Osteocyte (in vitro differentiated cells): ENCODE measurements around the gene B3GALT5. TPM values are rescaled to one million over a fixed set of nuclear protein-coding genes. Genes with fewer than 3 reads are reported as not detected.

Source experiments
- DNase-seq: peaks from one replicate; pipeline ENCODE4 v3.0.0; 2021; ENCODE audit warnings: mixed read lengths; ENCODE audit not compliant: unreplicated experiment; ENCODE audit errors: extremely low spot score
- H3K27ac Mint-ChIP-seq: one replicate; pipeline ENCODE4 v1.8.0; 2021; ENCODE audit warnings: mild to moderate bottlenecking, mixed read lengths; ENCODE audit not compliant: unreplicated experiment
- H3K27me3 Mint-ChIP-seq: one replicate; pipeline ENCODE4 v1.8.0; 2021; ENCODE audit warnings: mixed read lengths; ENCODE audit not compliant: unreplicated experiment
- H3K36me3 Mint-ChIP-seq: one replicate; pipeline ENCODE4 v1.8.0; 2021; ENCODE audit warnings: mixed read lengths; ENCODE audit not compliant: unreplicated experiment
- H3K4me1 Mint-ChIP-seq: one replicate; pipeline ENCODE4 v1.8.0; 2021; ENCODE audit warnings: mixed read lengths; ENCODE audit not compliant: unreplicated experiment
- H3K4me3 Mint-ChIP-seq: one replicate; pipeline ENCODE4 v1.8.0; 2021; ENCODE audit warnings: mild to moderate bottlenecking, moderate library complexity, mixed read lengths; ENCODE audit not compliant: unreplicated experiment
- H3K9me3 Mint-ChIP-seq: one replicate; pipeline ENCODE4 v1.8.0; 2021; ENCODE audit warnings: mixed read lengths; ENCODE audit not compliant: unreplicated experiment
- CTCF ChIP-seq: fragments of 200-600 bp; sonication (generic); IDR thresholded peaks from 2 replicates; pipeline ENCODE4 v1.5.0; 2021; ENCODE audit warnings: antibody characterized with exemption, mild to moderate bottlenecking, moderate library complexity
- total RNA-seq: library from RNA; stranded (reverse); gene quantifications from 2 replicates; pipeline ENCODE4 v1.2.1, GENCODE V29; 2021

The B3GALT5 gene
- total RNA-seq, 1 donor from 2014 or later, result not detected

- no peak overlapping the region for H3K27ac Mint-ChIP-seq
- no peak for TF ChIP-seq CTCF
- H3K27me3 Mint-ChIP-seq, result no peaks in the 10 kb centered on the region
- no peaks in the 10 kb centered on the region for H3K36me3 Mint-ChIP-seq
- peak; percentile 82 for DNase-seq
- H3K4me3 Mint-ChIP-seq, result no peak overlapping the region
- H3K4me1 Mint-ChIP-seq, result no peaks in the 10 kb centered on the region
- H3K9me3 Mint-ChIP-seq, result no peaks in the 10 kb centered on the region
Observed at GRCh38 chr21:39668369-39668768, 55.6 kb downstream of the B3GALT5 start.

GRCh38 chr21:39669485-39669884 is 56.7 kb downstream of the B3GALT5 start:
- Mint-ChIP-seq H3K27ac (no peak overlapping the region), H3K4me3 (no peak overlapping the region), H3K27me3 (no peaks in the 10 kb centered on the region), H3K36me3 (no peaks in the 10 kb centered on the region), H3K4me1 (no peaks in the 10 kb centered on the region), H3K9me3 (no peaks in the 10 kb centered on the region)
- peak; percentile 54 for DNase-seq
- TF ChIP-seq CTCF, result no peak

GRCh38 chr21:39669976-39670661 is 57.4 kb downstream of the B3GALT5 start:
- H3K4me1 Mint-ChIP-seq, result no peaks in the 10 kb centered on the region
- no peak for TF ChIP-seq CTCF
- H3K4me3 Mint-ChIP-seq, result no peak overlapping the region
- H3K36me3 Mint-ChIP-seq, result no peaks in the 10 kb centered on the region
- H3K9me3 Mint-ChIP-seq, result no peaks in the 10 kb centered on the region
- no peak overlapping the region for H3K27ac Mint-ChIP-seq
- peak; percentile 75 for DNase-seq
- no peaks in the 10 kb centered on the region for H3K27me3 Mint-ChIP-seq

- Mint-ChIP-seq H3K9me3 (peaks cover 3% of the 10 kb centered on the region), H3K4me1 (no peaks in the 10 kb centered on the region), H3K4me3 (no peak overlapping the region), H3K27ac (no peak overlapping the region), H3K27me3 (no peaks in the 10 kb centered on the region), H3K36me3 (no peaks in the 10 kb centered on the region)
- TF ChIP-seq CTCF, result no peak
- DNase-seq, result no peak
Observed at GRCh38 chr21:39670701-39671100, 58.0 kb downstream of the B3GALT5 start.

GRCh38 chr21:39671986-39672385 is 59.2 kb downstream of the B3GALT5 start:
- Mint-ChIP-seq H3K27me3 (no peaks in the 10 kb centered on the region), H3K27ac (no peak overlapping the region), H3K4me1 (no peaks in the 10 kb centered on the region)

More at GRCh38 chr21:39671986-39672385, 59.2 kb downstream of the B3GALT5 start:
- no peak for TF ChIP-seq CTCF
- Mint-ChIP-seq H3K9me3 (peaks cover 3% of the 10 kb centered on the region), H3K36me3 (no peaks in the 10 kb centered on the region), H3K4me3 (no peak overlapping the region)
- peak; percentile 60 for DNase-seq
